Daoy (cell line): ENCODE data around the gene CLIP1. TPM values are rescaled to one million over a fixed set of nuclear protein-coding genes. Genes with fewer than 3 reads are reported as not detected.
A peak's percentile ranks its signal among the peaks of the same experiment; 100 is the strongest.

ENCODE experiments used
- DNase-seq: peaks from one replicate; pipeline ENCODE4 v3.0.0-alpha.2; 2015; ENCODE audit warnings: low read depth
- total RNA-seq: library from RNA; depleted of rRNA; stranded (reverse); fragments of >200 nt; shearing (Covaris generic); gene quantifications from 2 replicates; pipeline ENCODE4 v1.2.3, GENCODE V29; 2014

The CLIP1 gene
- total RNA-seq, 1 experiment from 2014 or later, result 41.7 TPM

DNA sequence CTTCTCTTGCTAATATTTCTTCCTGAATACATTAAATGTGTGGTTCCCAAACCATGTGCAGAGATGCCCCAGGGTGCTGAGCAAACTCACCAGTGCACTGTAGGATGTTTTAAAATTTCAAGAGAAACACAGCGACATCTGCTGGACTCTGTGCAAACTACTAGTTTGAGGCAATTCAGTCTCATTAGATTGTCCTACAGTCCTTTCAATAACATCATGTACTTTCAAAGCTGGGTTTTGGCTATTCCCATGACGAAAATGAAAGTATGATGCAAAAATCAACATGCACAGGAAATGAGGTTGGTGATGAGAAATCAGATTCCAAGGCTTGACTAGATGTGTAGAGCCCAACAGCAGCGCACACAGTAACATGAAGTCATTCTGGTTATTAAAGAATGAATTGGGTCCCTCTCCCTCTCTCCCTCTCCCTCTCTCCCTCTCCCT is 66.3 kb downstream of the CLIP1 start:
- peak; percentile 36 for DNase-seq

DNA sequence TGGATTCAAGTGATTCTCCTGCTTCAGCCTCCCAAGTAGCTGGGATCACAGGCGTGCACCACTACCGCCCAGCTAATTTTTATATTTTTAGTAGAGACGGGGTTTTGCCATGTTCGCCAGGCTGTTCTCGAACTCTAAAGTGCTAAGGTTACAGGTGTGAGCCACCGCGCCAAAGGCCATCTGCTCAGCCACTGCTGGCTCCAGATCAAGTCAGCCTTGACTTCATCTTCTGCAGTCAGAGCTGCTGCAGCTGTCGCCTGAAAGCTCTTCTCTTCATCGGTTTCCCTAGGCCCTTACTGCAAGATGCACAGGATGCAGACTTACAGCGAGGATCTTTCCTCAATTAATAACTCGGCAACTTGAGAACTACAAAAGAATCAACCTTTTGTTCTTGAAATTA is 66.8 kb downstream of the CLIP1 start:
- no peak for DNase-seq

- no peak for DNase-seq
These were observed 67.4 kb downstream of the CLIP1 start for GRCh38 chr12:122354958-122355641.

DNA sequence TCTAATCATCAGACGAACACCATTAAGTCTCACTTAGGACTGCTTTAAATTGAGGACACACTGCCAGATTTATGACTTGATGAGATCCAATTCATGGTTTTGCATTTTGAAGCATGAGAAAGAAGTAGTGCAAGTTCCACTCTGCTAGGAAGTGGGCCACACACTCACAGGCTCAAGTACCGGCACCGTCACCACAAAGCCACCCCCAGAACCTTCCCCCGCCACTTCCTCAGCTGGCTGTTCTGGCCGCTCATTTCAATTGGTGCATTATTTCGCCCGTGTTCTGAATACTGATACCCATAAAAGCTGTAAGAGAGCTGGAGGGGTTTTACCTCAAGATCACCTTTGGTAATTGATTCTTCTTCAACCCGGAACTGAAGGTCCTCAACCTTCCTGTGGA is 70.1 kb downstream of the CLIP1 start:
- no peak for DNase-seq

DNA sequence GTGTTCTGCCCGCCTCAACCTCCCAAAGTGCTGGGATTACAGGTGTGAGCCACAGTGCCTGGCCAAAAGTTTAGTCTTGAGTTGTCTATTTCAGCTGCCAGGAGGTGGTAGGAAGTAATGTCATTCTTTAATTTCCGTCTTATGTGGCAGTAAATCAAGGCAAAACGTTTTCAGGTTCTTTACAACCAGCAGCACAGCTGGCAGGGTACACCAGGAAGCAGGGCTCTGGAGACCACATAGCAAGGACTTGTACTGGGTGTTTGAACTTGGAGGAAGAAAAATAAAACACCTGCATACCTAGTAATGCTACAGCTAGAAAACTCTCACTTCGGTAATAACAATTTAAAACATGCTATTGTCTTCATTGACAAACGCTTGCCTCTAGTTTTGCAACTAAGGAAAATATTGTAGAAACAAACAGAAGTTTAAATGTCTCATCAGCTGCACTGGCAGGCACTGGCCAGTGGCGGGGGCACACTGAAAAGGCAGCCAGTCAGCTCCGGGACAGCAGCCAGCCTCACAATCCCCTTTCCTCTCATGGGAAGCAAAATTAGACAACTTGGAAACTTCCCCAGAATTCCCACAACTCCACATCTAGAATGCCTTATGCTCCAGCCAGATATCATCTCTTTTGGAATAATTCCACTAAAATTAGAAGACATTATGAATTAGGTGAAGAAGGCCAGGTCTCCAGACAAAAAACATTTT is 72.2 kb downstream of the CLIP1 start:
- no peak for DNase-seq

DNA sequence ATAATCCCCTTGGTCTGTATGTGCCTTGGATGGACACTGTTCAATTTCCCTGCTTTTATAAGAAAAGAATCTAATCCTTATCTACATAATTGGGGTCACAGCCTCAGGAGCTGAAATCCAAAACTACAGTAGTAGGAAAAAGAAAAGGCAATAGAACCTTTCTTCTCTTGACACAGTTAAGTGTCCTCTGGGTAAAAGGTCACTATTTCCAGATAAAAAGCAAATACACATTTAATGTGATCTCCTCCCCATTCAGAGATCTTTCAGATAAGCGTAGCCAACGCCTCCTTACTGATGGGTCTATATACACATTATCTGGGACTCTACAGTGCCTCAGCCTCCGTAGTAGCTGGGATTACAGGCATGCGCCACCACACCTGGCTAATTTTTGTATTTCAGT is 73.4 kb downstream of the CLIP1 start:
- DNase-seq, result no peak

DNA sequence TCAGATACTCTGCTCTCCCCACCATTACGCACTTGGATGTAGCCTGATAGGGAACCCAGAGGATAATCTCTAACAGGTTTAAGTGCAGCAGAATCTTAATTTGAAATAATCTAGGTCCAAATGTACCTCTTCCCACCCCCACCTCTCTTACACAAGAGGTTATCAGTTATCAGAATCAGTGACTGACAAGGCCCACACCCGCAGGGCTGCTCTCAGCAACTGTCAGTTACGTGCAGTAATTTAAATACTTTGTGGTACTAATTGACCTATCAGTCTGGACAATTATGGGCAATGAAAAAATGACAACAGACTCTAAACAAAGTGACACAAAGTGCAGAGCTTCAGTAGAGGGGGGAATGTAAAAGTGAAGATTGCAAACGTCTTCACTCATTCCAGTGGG is 74.0 kb downstream of the CLIP1 start:
- no peak for DNase-seq

DNA sequence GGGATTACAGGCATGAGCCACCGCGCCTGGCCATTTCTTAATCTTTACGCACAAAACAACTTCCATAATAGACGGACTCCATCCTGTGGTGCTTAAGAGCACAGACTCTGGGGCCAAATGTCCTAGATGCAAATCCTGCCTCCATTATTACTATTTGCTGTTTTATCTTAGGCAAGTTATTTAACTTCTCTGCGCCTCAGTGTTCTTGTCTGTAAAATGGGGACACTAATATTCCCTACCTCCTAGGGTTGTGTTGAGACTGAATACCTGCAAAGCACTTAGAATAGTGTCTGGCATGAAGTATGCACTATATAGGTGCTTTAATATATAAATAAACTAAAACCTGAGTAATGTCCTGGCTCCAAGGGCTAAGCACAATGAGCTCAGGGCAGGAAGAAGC is 76.4 kb downstream of the CLIP1 start:
- DNase-seq, result no peak

- DNase-seq, result no peak
These were observed 77.4 kb downstream of the CLIP1 start for GRCh38 chr12:122345042-122345441.

DNA sequence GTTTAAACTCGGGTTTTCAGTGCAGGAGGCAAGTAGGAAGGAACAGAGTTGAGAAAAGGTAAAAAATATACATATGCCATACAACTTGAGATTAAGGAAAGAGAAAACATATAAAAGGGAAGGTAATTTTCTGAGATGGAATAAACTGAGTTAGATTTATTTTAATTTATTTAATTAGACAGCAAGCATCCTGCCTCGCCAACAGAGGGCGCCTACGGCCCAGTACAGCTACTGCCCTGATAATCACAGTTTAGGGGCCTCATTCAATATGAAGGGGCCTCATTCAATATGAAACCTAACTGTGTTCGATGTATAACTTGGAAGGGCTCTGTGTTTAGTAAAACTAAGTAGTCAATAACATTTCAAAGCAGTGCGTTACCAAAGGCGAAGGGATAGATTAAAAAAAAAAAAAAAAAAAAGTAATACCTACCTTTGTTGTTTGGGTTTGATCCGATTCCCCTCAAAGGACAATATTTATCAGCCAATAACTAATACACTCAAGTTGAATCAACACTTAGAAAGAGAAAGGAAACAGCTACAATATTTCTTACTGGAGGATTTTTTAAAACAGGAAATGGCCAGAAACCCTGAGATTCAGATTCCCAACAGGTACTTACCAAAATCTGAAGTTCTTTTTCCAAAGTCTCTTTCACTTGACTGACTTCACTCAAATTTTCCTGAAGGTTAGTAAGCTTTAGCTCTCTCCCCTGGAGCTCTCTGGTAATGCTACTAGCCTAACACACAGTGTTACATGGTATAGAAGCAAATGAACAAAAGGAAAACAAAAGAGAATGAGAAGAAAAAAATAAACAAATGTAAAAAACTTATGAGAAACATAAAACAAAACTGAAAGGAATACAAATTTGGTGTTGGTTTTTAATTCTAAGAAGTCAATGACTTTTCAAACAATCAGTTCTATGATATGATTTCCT is 86.2 kb downstream of the CLIP1 start:
- DNase-seq, result peak; percentile 39

- DNase-seq, result no peak
These were observed 89.1 kb downstream of the CLIP1 start for GRCh38 chr12:122333142-122334087.

- no peak for DNase-seq
These were observed 94.7 kb downstream of the CLIP1 start for GRCh38 chr12:122327494-122328385.

DNA sequence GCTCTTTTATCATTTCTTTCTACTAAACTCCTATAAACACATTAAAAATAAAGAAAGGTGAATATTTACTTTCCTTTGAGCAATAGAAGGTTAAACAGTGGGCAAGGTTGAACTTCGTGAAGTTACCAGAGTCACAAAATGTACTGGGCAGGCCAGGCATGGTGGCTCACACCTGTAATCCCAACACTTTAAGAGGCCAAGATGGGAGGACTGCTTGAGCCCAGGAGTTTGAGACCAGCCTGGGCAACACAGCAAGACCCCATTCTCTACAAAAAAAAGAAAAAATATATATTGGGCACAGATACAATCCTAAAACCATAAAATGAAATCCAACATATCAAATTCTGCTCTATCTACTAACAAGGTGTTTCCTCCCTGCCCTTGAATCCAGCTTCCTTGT is 95.5 kb downstream of the CLIP1 start:
- no peak for DNase-seq

DNA sequence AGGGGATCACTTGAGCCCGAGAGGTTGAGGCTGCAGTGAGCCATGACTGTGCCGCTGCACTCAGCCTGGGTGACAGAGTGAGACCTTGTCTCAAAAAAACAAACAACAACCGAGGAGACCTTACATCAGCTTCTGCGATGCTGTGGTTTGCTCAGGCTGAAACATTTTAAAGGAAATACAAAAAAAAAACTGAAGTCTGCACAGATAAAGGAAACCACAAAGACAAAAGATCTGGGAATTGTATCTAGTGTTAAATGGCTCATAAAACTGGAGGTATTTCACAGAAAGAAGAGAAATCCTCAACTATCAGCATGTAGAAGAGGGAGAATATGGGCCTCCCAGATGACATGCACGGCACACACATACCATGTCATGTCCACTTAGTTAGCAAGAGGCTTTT is 95.9 kb downstream of the CLIP1 start:
- DNase-seq, result no peak

DNA sequence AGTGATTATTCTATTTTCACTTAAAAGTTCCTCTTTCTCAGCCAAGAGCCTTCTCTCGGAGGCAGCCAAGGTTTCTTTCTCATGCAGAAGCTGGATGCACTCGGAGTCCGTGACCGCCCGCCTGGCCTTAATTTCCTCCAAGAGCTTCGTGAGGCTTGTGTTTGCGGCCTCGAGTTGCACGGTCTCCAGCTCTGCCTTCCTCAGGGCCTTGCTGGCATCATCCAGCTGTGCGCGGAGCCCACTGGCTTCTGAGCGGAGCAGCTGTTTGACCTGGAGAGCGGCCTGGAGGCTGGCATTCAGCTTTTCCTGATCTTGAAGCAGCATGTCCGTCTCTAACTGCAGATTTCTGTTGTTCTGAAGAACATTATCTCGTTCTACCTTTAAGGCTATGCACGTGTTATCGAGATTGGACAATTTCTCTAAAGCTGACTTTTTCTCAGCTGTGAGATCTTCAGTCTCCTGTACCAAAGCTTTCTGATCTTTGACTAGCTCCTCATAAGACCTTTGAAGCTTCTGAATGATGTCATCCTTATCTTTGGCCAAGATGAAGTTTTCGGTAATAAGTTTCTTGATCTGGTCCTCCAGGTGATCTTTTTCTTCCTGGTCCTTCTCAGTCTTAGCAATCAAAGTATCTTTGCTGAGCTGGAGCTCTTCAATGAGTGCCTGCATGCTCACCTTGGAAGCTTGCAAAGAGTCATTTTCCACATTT is 99.0 kb downstream of the CLIP1 start:
- DNase-seq, result no peak

DNA sequence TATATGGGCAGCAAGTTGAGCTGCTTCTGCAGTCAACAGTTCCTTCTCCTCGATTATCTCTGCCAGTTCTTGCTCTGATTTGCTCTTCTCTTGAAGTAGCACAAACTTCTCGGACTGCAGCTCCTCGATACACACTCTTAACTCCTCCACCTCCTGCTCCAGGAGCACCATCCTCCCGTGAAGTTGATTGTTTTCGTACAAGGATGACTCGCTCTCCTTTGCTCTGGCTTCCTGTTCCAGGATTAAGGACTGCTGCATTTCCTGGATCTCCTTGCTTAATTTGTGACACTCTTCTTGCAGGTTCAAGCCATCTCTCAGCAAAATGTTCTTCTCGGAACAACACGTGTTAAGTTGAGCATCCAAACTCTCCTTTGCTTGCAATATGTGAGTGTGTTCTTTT is 100.0 kb downstream of the CLIP1 start:
- DNase-seq, result peak; percentile 45

GRCh38 chr12:122318607-122319605 is 103.6 kb downstream of the CLIP1 start:
- peak; percentile 49 for DNase-seq

- peak; percentile 20 for DNase-seq
These were observed 109.5 kb downstream of the CLIP1 start for GRCh38 chr12:122312926-122313325.
